ENCODE measurements around the gene ZNF616.
"Not testable (repeated sequence)": the region's sequence is repeated elsewhere in the genome, so short reads cannot be mapped to it uniquely, and the experiment has no call there.

ZNF616 gene

GRCh38 chr19:52102782-52103181 is 37.0 kb downstream of the ZNF616 start:
- DNase-seq (ENCODE audit: low spot score): no peak

GRCh38 chr19:52101866-52102562 is 37.7 kb downstream of the ZNF616 start:
- no peak for DNase-seq (ENCODE audit: low spot score)

GRCh38 chr19:52099497-52100138 is 40.1 kb downstream of the ZNF616 start:
- no peak for DNase-seq (ENCODE audit: low spot score)

GRCh38 chr19:52096416-52096815 is 43.3 kb downstream of the ZNF616 start:
- DNase-seq (ENCODE audit: low spot score): not testable (repeated sequence)

- DNase-seq (ENCODE audit: low spot score): peak; percentile 79
Measured at GRCh38 chr19:52095172-52096014, 44.3 kb downstream of the ZNF616 start, which contains the start of gene ZNF841. Gene ZNF841 (minus strand): TSS chr19:52095765. CDS start chr19:52084801, 10,964 bp downstream.

GRCh38 chr19:52094526-52095130 is 45.1 kb downstream of the ZNF616 start:
- DNase-seq (ENCODE audit: low spot score): no peak

- no peak for DNase-seq (ENCODE audit: low spot score)
Measured at GRCh38 chr19:52086481-52086880, 53.3 kb downstream of the ZNF616 start.

GRCh38 chr19:52070496-52070895 is 69.2 kb downstream of the ZNF616 start:
- DNase-seq (ENCODE audit: low spot score): no peak

- no peak for DNase-seq (ENCODE audit: low spot score)
Measured at GRCh38 chr19:52069653-52070052, 70.1 kb downstream of the ZNF616 start.

GRCh38 chr19:52066258-52066863 is 73.4 kb downstream of the ZNF616 start:
- no peak for DNase-seq (ENCODE audit: low spot score)

- DNase-seq (ENCODE audit: low spot score): no peak
Measured at GRCh38 chr19:52065399-52065798, 74.3 kb downstream of the ZNF616 start.
